A673 (cell line): Measurements from ENCODE around the gene DSCAM. TPM values are rescaled to one million over a fixed set of nuclear protein-coding genes. Genes with fewer than 3 reads are reported as not detected.

ENCODE experiments used
- BruUV-seq: library from RNA; stranded (reverse); fragments of 400-500 nt; replicated peaks from 2 replicates; lab custom pipeline; 2021; lab: Mats Ljungman, UMichigan
- CTCF ChIA-PET: fragments of 300-600 bp; sonication (Branson Sonifier 250); formaldehyde crosslinking; loops from one replicate; lab custom pipeline; 2022; ENCODE audit warnings: antibody characterized with exemption; lab: Charles Lee
- POLR2A ChIA-PET: fragments of 300-600 bp; sonication (Branson Sonifier 250); formaldehyde crosslinking; loops from one replicate; lab custom pipeline; 2022; ENCODE audit warnings: antibody characterized with exemption; ENCODE audit not compliant: low non-redundant PET; lab: Charles Lee
- DNase-seq: peaks from one replicate; pipeline ENCODE4 v3.0.0-alpha.2; 2015; ENCODE audit warnings: low spot score
- H3K27ac ChIP-seq: fragments of 200-600 bp; sonication (generic); 2 replicates; pipeline ENCODE4 v1.5.1; 2016; ENCODE audit warnings: mixed run types, low read depth, mild to moderate bottlenecking, mixed read lengths, antibody characterized with exemption, low read length; ENCODE audit not compliant: poor library complexity, severe bottlenecking
- H3K27me3 ChIP-seq: fragments of 200-600 bp; sonication (generic); replicated peaks from 2 replicates; pipeline ENCODE4 v1.6.1; 2017; ENCODE audit warnings: mixed run types, low read depth, mild to moderate bottlenecking, mixed read lengths, antibody characterized with exemption, low read length; ENCODE audit not compliant: insufficient read depth, poor library complexity
- H3K36me3 ChIP-seq: fragments of 200-600 bp; sonication (generic); 2 replicates; pipeline ENCODE4 v1.6.1; 2016; ENCODE audit warnings: mixed run types, mild to moderate bottlenecking, mixed read lengths, antibody characterized with exemption, low read length; ENCODE audit not compliant: insufficient read depth, poor library complexity, severe bottlenecking
- H3K4me1 ChIP-seq: fragments of 200-600 bp; sonication (generic); 2 replicates; pipeline ENCODE4 v1.6.1; 2017; ENCODE audit warnings: mixed run types, mild to moderate bottlenecking, mixed read lengths, antibody characterized with exemption, low read length; ENCODE audit not compliant: insufficient read depth, poor library complexity, severe bottlenecking
- H3K4me3 ChIP-seq: fragments of 200-600 bp; sonication (generic); 2 replicates; pipeline ENCODE4 v1.5.1; 2016; ENCODE audit warnings: low read depth, mixed run types, mild to moderate bottlenecking, mixed read lengths, low read length; ENCODE audit not compliant: poor library complexity, severe bottlenecking
- H3K9me3 ChIP-seq: fragments of 200-600 bp; sonication (generic); 2 replicates; pipeline ENCODE4 v1.6.1; 2016; ENCODE audit warnings: mixed run types, low read depth, mild to moderate bottlenecking, mixed read lengths, antibody characterized with exemption, low read length; ENCODE audit not compliant: poor library complexity, severe bottlenecking
- EZH2 ChIP-seq: fragments of 200-600 bp; sonication (generic); IDR thresholded peaks from 2 replicates; pipeline ENCODE4 v1.6.1; 2017; ENCODE audit warnings: borderline replicate concordance, low read depth, mild to moderate bottlenecking, mixed read lengths, antibody characterized with exemption, low read length; ENCODE audit not compliant: poor library complexity, severe bottlenecking
- intact Hi-C: fragments of 100-400 bp; cut with micrococcal nuclease; formaldehyde crosslinking; loops from one replicate; pipeline ENCODE4 v1.10.0; 2022; ENCODE audit not compliant: unreplicated experiment
- total RNA-seq: library from RNA; stranded (reverse); gene quantifications from 2 replicates; pipeline ENCODE4 v1.2.3, GENCODE V29; 2021
- TF ChIP-seq, protein P1 (sequence below): fragments of 300-800, 200-600 bp; sonication (generic); conservative IDR thresholded peaks from 2 replicates; pipeline ENCODE4 v1.5.1; 2017; ENCODE audit warnings: low read depth, mild to moderate bottlenecking, antibody characterized with exemption, low read length, moderate library complexity, mixed read lengths

Gene DSCAM
- total RNA-seq, 1 experiment from 2014 or later = not detected

GRCh38 chr21:40335704-40336103 lies 511.3 kb downstream of the DSCAM start:
- intact Hi-C loops = no loop called here
- no peak for DNase-seq
- CTCF ChIA-PET = no interaction called here

DNA sequence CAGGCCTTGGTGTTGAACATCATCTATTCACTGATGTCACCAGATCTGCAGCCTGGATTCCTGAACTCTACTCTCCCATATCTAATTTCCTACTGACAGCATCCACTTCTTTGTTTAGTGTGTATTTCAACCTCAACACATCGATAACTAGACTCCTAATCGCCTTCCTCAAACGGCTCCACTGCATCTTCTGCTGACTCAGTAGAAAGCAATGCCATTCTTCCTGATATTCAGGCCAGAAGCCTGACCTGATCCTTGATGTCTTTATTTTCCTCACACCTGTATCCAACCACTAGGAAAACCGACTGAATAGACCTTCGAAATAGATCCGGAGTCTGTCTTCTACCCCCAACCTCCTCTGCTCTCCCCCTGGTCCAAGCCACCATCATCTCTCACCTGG lies 512.8 kb downstream of the DSCAM start:
- TF ChIP-seq, protein P1, sequence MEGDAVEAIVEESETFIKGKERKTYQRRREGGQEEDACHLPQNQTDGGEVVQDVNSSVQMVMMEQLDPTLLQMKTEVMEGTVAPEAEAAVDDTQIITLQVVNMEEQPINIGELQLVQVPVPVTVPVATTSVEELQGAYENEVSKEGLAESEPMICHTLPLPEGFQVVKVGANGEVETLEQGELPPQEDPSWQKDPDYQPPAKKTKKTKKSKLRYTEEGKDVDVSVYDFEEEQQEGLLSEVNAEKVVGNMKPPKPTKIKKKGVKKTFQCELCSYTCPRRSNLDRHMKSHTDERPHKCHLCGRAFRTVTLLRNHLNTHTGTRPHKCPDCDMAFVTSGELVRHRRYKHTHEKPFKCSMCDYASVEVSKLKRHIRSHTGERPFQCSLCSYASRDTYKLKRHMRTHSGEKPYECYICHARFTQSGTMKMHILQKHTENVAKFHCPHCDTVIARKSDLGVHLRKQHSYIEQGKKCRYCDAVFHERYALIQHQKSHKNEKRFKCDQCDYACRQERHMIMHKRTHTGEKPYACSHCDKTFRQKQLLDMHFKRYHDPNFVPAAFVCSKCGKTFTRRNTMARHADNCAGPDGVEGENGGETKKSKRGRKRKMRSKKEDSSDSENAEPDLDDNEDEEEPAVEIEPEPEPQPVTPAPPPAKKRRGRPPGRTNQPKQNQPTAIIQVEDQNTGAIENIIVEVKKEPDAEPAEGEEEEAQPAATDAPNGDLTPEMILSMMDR = no peak
- TF ChIP-seq EZH2 = no peak
- POLR2A ChIA-PET = no interaction called here
- Histone ChIP-seq H3K27me3 (no peaks in the 10 kb centered on the region), H3K4me3 (no peak overlapping the region), H3K9me3 (peaks cover 11% of the 10 kb centered on the region), H3K4me1 (no peaks in the 10 kb centered on the region), H3K27ac (no peak overlapping the region), H3K36me3 (no peaks in the 10 kb centered on the region)
- intact Hi-C loops = no loop called here
- no peak for DNase-seq
- CTCF ChIA-PET = no interaction called here
- no TSS peak for BruUV-seq

More at GRCh38 chr21:40335704-40336103, 511.3 kb downstream of the DSCAM start:
- Histone ChIP-seq H3K4me3 (no peak overlapping the region), H3K9me3 (peaks cover 11% of the 10 kb centered on the region), H3K36me3 (no peaks in the 10 kb centered on the region), H3K27me3 (peaks cover 5% of the 10 kb centered on the region), H3K4me1 (no peaks in the 10 kb centered on the region), H3K27ac (no peak overlapping the region)
- TF ChIP-seq EZH2 = no peak
- TF ChIP-seq, protein P1 = no peak
- POLR2A ChIA-PET = no interaction called here
- no TSS peak for BruUV-seq

DNA sequence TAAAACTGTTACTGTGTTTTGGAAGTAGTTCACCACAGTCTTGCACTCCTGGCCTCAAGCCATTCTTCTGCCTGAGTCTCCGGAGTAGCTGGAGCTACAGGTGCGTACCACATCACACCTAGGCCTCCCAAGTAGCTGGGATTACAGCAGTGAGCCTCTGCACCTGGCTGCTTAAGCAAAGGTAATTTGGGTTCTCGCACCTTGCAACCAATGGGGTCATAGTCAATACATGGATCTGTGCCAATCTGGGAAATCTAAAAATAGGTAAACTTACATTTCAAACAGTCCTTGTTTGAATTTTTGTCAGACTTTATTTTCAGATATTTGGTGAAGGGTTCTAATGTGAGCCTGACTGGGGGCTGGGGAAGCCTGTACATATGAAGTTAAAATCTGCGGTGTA lies 513.2 kb downstream of the DSCAM start:
- POLR2A ChIA-PET = no interaction called here
- CTCF ChIA-PET = no interaction called here
- no peak for DNase-seq
- Histone ChIP-seq H3K9me3 (peaks cover 14% of the 10 kb centered on the region), H3K4me3 (no peak overlapping the region), H3K27me3 (no peaks in the 10 kb centered on the region), H3K36me3 (no peaks in the 10 kb centered on the region), H3K4me1 (no peaks in the 10 kb centered on the region), H3K27ac (no peak overlapping the region)
- no TSS peak for BruUV-seq
- TF ChIP-seq, protein P1 = no peak
- no peak for TF ChIP-seq EZH2
- intact Hi-C loops = no loop called here
